Fibroblast of mammary gland (primary cell): Measurements from ENCODE around the gene TAOK2.

ENCODE experiments used
- DNase-seq: peaks from one replicate; pipeline ENCODE4 v3.0.0-alpha.2; 2010; ENCODE audit warnings: low read depth
- H3K4me3 ChIP-seq: 2 replicates; pipeline ENCODE4 v1.5.1; 2011; ENCODE audit warnings: low read depth, mild to moderate bottlenecking, low read length, moderate library complexity; ENCODE audit not compliant: control insufficient read depth
- CTCF ChIP-seq: conservative IDR thresholded peaks from 2 replicates; pipeline ENCODE4 v1.5.1; 2011; ENCODE audit warnings: low read depth, low read length, inconsistent platforms; ENCODE audit not compliant: control insufficient read depth, insufficient read depth

Gene TAOK2

GRCh38 chr16:30022887-30023286 is 49.2 kb downstream of the TAOK2 start, which contains the start of gene C16orf92:
Gene C16orf92, plus strand, starts transcription at chr16:30023198. Its CDS starts 143 bp downstream, at chr16:30023341.
- no peak for DNase-seq
- H3K4me3 ChIP-seq: no peak within 1 kb of the TSS
- no peak for TF ChIP-seq CTCF

- DNase-seq: no peak
- no peak overlapping the region for H3K4me3 ChIP-seq
- TF ChIP-seq CTCF: no peak
These were observed 49.9 kb downstream of the TAOK2 start for GRCh38 chr16:30023586-30023985.

- no peak overlapping the region for H3K4me3 ChIP-seq
- TF ChIP-seq CTCF: no peak
- no peak for DNase-seq
These were observed 50.8 kb downstream of the TAOK2 start for GRCh38 chr16:30024451-30024850.

GRCh38 chr16:30025156-30025555 is 51.5 kb downstream of the TAOK2 start:
- no peak for TF ChIP-seq CTCF
- H3K4me3 ChIP-seq: no peak overlapping the region
- no peak for DNase-seq

- H3K4me3 ChIP-seq: no peak overlapping the region
- DNase-seq: no peak
- TF ChIP-seq CTCF: no peak
These were observed 51.9 kb downstream of the TAOK2 start for GRCh38 chr16:30025574-30025973.

- DNase-seq: no peak
- no peak for TF ChIP-seq CTCF
- no peak overlapping the region for H3K4me3 ChIP-seq
These were observed 52.8 kb downstream of the TAOK2 start for GRCh38 chr16:30026449-30026848.
